Measurements from ENCODE around the gene ERF. TPM values are rescaled to one million over a fixed set of nuclear protein-coding genes. Genes with fewer than 3 reads are reported as not detected.

The ERF gene
- total RNA-seq, 1 donor from 2014 or later: 35.8 TPM

DNA sequence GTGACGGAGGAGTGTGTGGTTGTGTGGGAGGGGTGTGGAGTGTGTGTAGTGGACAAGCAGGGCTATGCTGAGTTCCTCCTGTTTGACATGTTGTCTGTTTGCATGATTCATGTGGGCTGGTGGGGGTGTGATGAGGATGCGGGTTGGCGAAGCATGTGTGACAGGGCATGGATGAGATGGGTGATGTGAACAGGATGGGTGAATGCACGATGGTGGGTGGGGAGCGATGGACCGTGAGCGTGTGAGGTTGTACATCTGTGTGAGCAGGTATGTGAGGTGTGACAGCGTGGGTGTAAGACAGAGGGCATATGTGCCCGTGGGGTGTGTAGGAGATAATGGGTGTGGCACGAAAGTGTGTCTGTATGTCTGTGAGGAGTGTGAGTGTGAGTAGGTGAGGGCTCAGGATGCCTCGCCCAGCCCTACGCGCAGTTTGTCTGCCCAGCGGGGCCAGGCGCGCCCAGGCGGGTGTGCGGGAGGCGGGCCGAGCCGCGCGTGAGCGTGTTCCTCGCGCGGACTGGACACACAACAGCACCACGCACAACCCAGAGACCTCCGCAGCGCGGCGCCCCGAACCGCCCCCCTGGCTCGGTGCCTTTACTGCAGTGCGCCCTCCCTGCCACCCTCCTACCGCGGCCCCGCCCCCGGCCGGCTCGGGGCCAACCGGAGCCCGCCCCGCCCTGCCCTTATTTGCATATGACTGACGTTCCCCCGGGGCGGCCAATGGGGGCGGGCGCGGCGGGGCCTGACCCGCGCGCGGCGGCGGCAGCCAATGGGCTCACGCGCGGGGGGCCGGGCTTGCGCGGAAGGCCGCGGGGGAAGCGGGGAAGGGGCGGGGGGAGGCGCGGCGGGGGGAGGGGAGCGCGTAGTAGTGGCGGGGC lies 28.5 kb upstream of the ERF start:
- DNase-seq: peak; percentile 96
- Histone ChIP-seq H3K36me3 (peaks cover 18% of the 10 kb centered on the region), H3K4me3 (peak overlapping the region; percentile 61), H3K27me3 (ENCODE audit: low read depth) (no peaks in the 10 kb centered on the region), H3K4me1 (peaks cover 62% of the 10 kb centered on the region), H3K9me3 (no peaks in the 10 kb centered on the region), H3K27ac (peak overlapping the region; percentile 85)
- TF ChIP-seq, protein P1, sequence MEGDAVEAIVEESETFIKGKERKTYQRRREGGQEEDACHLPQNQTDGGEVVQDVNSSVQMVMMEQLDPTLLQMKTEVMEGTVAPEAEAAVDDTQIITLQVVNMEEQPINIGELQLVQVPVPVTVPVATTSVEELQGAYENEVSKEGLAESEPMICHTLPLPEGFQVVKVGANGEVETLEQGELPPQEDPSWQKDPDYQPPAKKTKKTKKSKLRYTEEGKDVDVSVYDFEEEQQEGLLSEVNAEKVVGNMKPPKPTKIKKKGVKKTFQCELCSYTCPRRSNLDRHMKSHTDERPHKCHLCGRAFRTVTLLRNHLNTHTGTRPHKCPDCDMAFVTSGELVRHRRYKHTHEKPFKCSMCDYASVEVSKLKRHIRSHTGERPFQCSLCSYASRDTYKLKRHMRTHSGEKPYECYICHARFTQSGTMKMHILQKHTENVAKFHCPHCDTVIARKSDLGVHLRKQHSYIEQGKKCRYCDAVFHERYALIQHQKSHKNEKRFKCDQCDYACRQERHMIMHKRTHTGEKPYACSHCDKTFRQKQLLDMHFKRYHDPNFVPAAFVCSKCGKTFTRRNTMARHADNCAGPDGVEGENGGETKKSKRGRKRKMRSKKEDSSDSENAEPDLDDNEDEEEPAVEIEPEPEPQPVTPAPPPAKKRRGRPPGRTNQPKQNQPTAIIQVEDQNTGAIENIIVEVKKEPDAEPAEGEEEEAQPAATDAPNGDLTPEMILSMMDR (IDR thresholded peaks at IDR 0.05): no peak
- ATAC-seq: peak; percentile 84 to 87
- intact Hi-C loops (cut with DNase I): no loop called here

DNA sequence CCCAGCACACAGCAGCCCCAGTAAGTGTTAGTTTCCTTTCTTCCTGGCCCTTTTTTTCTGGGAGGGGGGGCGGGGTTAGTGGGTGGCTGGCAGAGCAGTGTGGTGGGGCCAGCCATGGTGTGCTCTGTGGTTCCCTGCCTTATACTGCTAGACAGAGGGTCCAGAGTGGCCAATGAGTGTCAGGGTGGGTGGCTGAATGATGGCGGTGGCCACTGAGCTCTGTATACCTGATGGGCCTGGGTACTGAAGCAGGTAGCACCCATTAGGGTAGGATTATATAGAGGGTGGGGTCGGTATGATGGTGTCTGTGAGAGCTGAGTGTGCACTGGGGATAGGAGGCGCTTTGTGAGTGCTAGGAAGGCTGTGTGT lies 27.9 kb upstream of the ERF start:
- Histone ChIP-seq H3K36me3 (peaks cover 11% of the 10 kb centered on the region), H3K4me1 (peaks cover 68% of the 10 kb centered on the region), H3K4me3 (peak overlapping the region; percentile 61), H3K9me3 (no peaks in the 10 kb centered on the region), H3K27me3 (ENCODE audit: low read depth) (no peaks in the 10 kb centered on the region), H3K27ac (peak overlapping the region; percentile 85)
- ATAC-seq: no peak
- intact Hi-C loops (cut with DNase I): no loop called here
- TF ChIP-seq, protein P1 (IDR thresholded peaks at IDR 0.05): no peak
- no peak for DNase-seq

DNA sequence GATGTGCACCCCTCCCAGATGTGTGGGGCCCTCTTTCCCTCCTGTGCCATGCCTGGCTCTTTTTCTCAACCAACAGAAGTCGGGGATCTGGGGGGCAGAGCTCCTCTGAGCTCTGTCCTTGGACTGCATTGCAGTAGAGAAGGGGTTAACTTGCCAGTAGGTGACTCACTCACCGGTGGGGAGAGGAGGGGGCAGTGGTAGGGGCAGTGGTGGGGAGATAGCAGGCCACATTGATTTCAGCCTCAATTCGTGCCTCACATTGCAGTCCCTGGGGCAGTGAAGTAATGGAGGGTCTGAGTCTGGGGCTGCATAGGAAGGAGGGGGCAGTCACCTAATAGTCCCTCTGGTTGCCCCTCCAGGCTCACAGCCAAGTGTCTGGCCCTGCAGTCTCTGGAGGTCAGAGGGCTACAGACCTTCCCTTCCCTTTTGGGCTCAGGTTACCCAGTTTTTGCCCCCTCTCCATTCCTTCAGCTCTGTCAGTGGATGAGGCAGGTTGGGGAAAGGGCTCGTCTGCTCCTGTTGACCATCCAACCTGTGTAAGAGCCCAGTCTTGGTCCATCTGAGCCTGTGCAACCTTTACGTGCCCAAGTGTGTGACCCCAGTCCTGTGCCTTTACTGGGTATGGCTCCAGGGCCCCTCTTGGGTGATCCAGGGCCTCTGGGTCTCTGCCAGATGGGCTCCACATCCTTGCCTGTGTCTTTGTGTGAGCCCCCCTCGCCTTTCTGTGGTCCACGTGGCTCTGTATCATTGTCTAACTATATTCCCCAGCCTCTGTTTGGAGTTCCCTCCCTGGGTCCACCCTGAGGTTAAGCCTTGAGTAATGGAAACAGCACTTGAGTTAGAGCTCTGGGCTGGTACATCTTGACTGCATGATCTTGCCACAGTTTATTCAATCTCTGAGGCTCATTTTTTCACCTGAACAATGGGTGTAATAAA lies 27.2 kb upstream of the ERF start:
- Histone ChIP-seq H3K4me1 (peaks cover 75% of the 10 kb centered on the region), H3K27me3 (ENCODE audit: low read depth) (no peaks in the 10 kb centered on the region), H3K4me3 (peak overlapping the region; percentile 71), H3K36me3 (peaks cover 4% of the 10 kb centered on the region), H3K27ac (peak overlapping the region; percentile 85), H3K9me3 (no peaks in the 10 kb centered on the region)
- TF ChIP-seq, protein P1 (IDR thresholded peaks at IDR 0.05): no peak
- intact Hi-C loops (cut with DNase I): no loop called here
- DNase-seq (no peak), ATAC-seq (no peak)

DNA sequence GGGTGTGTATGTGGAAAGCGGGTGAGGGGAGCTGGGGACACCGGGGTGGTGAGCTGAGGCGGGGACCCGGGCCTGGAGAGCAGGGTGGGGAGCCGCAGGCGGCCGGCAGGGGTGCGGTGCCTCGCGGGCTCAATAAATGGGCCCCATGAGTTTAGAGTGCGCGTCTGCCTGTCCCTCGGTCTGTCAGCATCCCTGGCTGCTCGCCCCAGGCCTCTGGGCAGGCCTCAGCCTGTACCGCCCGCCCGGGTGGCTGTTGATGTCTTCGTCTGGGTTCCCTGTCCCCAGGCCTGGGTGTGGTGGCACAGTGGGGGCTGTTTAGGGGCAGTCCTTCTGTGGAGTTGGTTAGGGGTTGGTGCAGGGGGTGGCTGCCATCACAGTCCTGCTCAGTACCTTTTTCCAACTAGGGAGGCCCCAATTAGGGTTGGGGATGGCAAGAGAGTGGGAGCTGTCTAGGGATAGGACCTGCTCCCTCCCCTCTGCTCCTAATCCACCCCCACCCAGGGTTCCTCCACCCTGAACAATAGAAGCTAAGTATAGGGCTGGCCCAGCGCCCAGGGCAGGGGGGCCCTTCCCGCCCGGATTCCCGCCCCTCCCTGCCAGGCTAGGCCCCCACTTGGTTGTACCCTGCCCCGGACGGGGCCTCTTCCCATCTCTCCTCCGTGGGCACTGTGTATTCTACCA lies 26.4 kb upstream of the ERF start:
- intact Hi-C loops (cut with DNase I): no loop called here
- Histone ChIP-seq H3K27me3 (ENCODE audit: low read depth) (no peaks in the 10 kb centered on the region), H3K9me3 (no peaks in the 10 kb centered on the region), H3K4me1 (peaks cover 76% of the 10 kb centered on the region), H3K36me3 (no peaks in the 10 kb centered on the region), H3K4me3 (peak overlapping the region; percentile 71), H3K27ac (peak overlapping the region; percentile 85)
- TF ChIP-seq, protein P1 (IDR thresholded peaks at IDR 0.05): no peak
- ATAC-seq (peak in 1 of 2 donors; percentile 0), DNase-seq (no peak)

DNA sequence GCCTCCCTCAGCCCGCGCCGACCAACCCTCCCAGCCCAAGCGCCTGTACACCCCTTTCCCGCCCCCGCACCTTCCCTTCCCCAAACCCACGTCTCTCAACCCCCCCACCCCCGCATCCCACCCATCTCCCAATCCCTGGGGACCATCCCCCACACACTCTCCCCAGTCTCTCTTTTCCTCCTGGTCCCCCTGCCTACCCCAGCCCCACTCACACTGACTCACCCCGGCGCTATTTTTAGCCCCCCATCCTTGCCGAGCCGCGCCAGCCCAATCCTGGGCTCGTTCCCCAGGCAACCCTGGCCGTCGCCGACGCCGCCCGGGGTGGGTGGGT lies 25.9 kb upstream of the ERF start:
- H3K27me3 ChIP-seq (ENCODE audit: low read depth): no peaks in the 10 kb centered on the region
- H3K9me3 ChIP-seq: no peaks in the 10 kb centered on the region
- no peaks in the 10 kb centered on the region for H3K36me3 ChIP-seq
- H3K4me3 ChIP-seq: peak overlapping the region; percentile 71
- intact Hi-C loops (cut with DNase I): no loop called here
- no peak for DNase-seq
- H3K27ac ChIP-seq: peak overlapping the region; percentile 85
- TF ChIP-seq, protein P1 (IDR thresholded peaks at IDR 0.05): no peak
- peaks cover 76% of the 10 kb centered on the region for H3K4me1 ChIP-seq
- peak in 1 of 2 donors; percentile 9 for ATAC-seq
